Body of pancreas (tissue), 4 donors: ENCODE measurements around the gene SKIC3.

ENCODE experiments used
- CTCF ChIP-seq, 7 experiments: fragments of 450-650 bp in 4 of 7; fragments of 200-600 bp in 3 of 7; sonication (generic) in 3 of 7; IDR thresholded peaks; one replicate each; pipeline ENCODE4 v1.5.1; 2016 to 2019; ENCODE audit warnings: antibody characterized with exemption in 7 of 7
- POLR2A ChIP-seq, 3 donors: fragments of 450-650 bp; IDR thresholded peaks; one replicate each; pipeline ENCODE4 v1.6.1; 2016; ENCODE audit warnings: antibody characterized with exemption in 3 of 3, mild to moderate bottlenecking in 2 of 3

DNA sequence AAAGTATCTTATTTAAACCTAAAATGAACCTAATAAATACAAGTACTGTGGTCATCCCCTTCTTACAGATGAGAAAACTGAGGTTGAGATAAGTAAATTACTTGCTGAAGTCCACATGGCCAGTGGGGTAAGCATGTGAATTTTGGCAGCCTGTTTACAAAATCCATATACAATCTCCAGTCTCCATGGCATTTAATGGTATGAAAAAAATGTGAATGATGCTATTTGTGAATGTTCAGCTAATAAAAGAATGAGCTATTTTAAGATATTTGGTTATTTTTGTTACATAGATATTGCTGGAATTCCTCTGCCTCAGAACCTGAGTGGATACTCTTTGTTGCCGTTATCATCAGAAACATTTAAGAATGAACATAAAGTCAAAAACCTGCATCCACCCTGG, 45.8 kb upstream of the SKIC3 start:
- TF ChIP-seq CTCF (IDR thresholded peaks at IDR 0.05) = no peak
- TF ChIP-seq POLR2A (IDR thresholded peaks at IDR 0.05) = no peak
